Mucosa of stomach (tissue), 1 donor: Measurements from ENCODE around the gene SLC12A6.
"Not testable (repeated sequence)": the region's sequence is repeated elsewhere in the genome, so short reads cannot be mapped to it uniquely, and the experiment has no call there.

ENCODE experiments used
- H3K27me3 ChIP-seq: one replicate; pipeline ENCODE4 v1.7.0; 2013; ENCODE audit warnings: mild to moderate bottlenecking, low read length; ENCODE audit not compliant: control insufficient read depth, insufficient read depth
- H3K36me3 ChIP-seq: one replicate; pipeline ENCODE4 v1.7.0; 2013; ENCODE audit warnings: low read length; ENCODE audit not compliant: control insufficient read depth, insufficient read depth
- H3K4me1 ChIP-seq: one replicate; pipeline ENCODE4 v1.7.0; 2013; ENCODE audit warnings: mild to moderate bottlenecking, low read length; ENCODE audit not compliant: control insufficient read depth, insufficient read depth
- H3K4me3 ChIP-seq: one replicate; pipeline ENCODE4 v1.7.0; 2013; ENCODE audit warnings: low read length
- H3K9ac ChIP-seq: one replicate; pipeline ENCODE4 v1.7.0; 2013; ENCODE audit warnings: mild to moderate bottlenecking, low read length, moderate library complexity
- H3K9me3 ChIP-seq: one replicate; pipeline ENCODE4 v1.7.0; 2013; ENCODE audit warnings: mild to moderate bottlenecking, low read length, moderate library complexity; ENCODE audit not compliant: control insufficient read depth
- donor health status: Pancreatic carcinoma.

The SLC12A6 gene

GRCh38 chr15:34337557-34338306, at the start of gene SLC12A6:
Gene SLC12A6 (minus strand): TSS chr15:34337781. CDS start chr15:34336680, 1,101 bp downstream.
- peak within 1 kb of the TSS; percentile 79 for H3K4me3 ChIP-seq
- no peaks in the 10 kb centered on the region for H3K27me3 ChIP-seq
- H3K36me3 ChIP-seq, result no peaks in the 10 kb centered on the region
- H3K9ac ChIP-seq, result peak within 1 kb of the TSS; percentile 79
- H3K9me3 ChIP-seq, result no peaks in the 10 kb centered on the region
- peaks cover 9% of the 10 kb centered on the region for H3K4me1 ChIP-seq

- not testable (repeated sequence) for H3K9ac ChIP-seq, H3K27me3 ChIP-seq, H3K36me3 ChIP-seq, H3K9me3 ChIP-seq, H3K4me3 ChIP-seq, H3K4me1 ChIP-seq
Measured at GRCh38 chr15:34381829-34382521, 44.4 kb upstream of the SLC12A6 start.

- H3K27me3 ChIP-seq, H3K4me1 ChIP-seq, H3K9me3 ChIP-seq, H3K9ac ChIP-seq, H3K36me3 ChIP-seq, H3K4me3 ChIP-seq: not testable (repeated sequence)
Measured at GRCh38 chr15:34380491-34380890, 42.9 kb upstream of the SLC12A6 start.

- Histone ChIP-seq H3K4me3 (no peak overlapping the region), H3K4me1 (no peaks in the 10 kb centered on the region), H3K9me3 (no peaks in the 10 kb centered on the region), H3K27me3 (no peaks in the 10 kb centered on the region), H3K9ac (no peak overlapping the region), H3K36me3 (no peaks in the 10 kb centered on the region)
Measured at GRCh38 chr15:34376856-34377255, 39.3 kb upstream of the SLC12A6 start.

GRCh38 chr15:34375541-34375940, 38.0 kb upstream of the SLC12A6 start:
- not testable (repeated sequence) for H3K9me3 ChIP-seq, H3K9ac ChIP-seq, H3K27me3 ChIP-seq, H3K4me3 ChIP-seq, H3K36me3 ChIP-seq, H3K4me1 ChIP-seq

GRCh38 chr15:34374816-34375215, 37.2 kb upstream of the SLC12A6 start:
- no peaks in the 10 kb centered on the region for H3K36me3 ChIP-seq
- H3K4me1 ChIP-seq, result no peaks in the 10 kb centered on the region

GRCh38 chr15:34373951-34374350, 36.4 kb upstream of the SLC12A6 start:
- Histone ChIP-seq H3K27me3 (no peaks in the 10 kb centered on the region), H3K4me3 (no peak overlapping the region), H3K4me1 (no peaks in the 10 kb centered on the region), H3K36me3 (no peaks in the 10 kb centered on the region), H3K9ac (no peak overlapping the region), H3K9me3 (no peaks in the 10 kb centered on the region)

More at GRCh38 chr15:34374816-34375215, 37.2 kb upstream of the SLC12A6 start:
- Histone ChIP-seq H3K9me3 (no peaks in the 10 kb centered on the region), H3K4me3 (no peak overlapping the region), H3K9ac (no peak overlapping the region), H3K27me3 (no peaks in the 10 kb centered on the region)

- Histone ChIP-seq H3K4me1 (peaks cover 13% of the 10 kb centered on the region), H3K9me3 (no peaks in the 10 kb centered on the region), H3K9ac (no peak overlapping the region), H3K4me3 (no peak overlapping the region), H3K36me3 (no peaks in the 10 kb centered on the region), H3K27me3 (no peaks in the 10 kb centered on the region)
Measured at GRCh38 chr15:34370643-34371042, 33.1 kb upstream of the SLC12A6 start.

- Histone ChIP-seq H3K9me3 (no peaks in the 10 kb centered on the region), H3K27me3 (no peaks in the 10 kb centered on the region), H3K4me1 (peaks cover 19% of the 10 kb centered on the region), H3K36me3 (no peaks in the 10 kb centered on the region), H3K9ac (no peak overlapping the region), H3K4me3 (no peak overlapping the region)
Measured at GRCh38 chr15:34370129-34370528, 32.5 kb upstream of the SLC12A6 start.

GRCh38 chr15:34367101-34368081, 29.8 kb upstream of the SLC12A6 start, which contains the start of gene LPCAT4:
Gene LPCAT4 (minus strand): TSS chr15:34367196. CDS start chr15:34367100, 96 bp downstream.
- peak within 1 kb of the TSS; percentile 92 for H3K9ac ChIP-seq
- peaks cover 43% of the 10 kb centered on the region for H3K4me1 ChIP-seq
- no peaks in the 10 kb centered on the region for H3K9me3 ChIP-seq
- H3K36me3 ChIP-seq, result peaks cover 10% of the 10 kb centered on the region
- no peaks in the 10 kb centered on the region for H3K27me3 ChIP-seq
- H3K4me3 ChIP-seq, result peak within 1 kb of the TSS; percentile 91

- peaks cover 15% of the 10 kb centered on the region for H3K36me3 ChIP-seq
- no peaks in the 10 kb centered on the region for H3K27me3 ChIP-seq
- H3K4me3 ChIP-seq, result peak overlapping the region; percentile 91
- H3K4me1 ChIP-seq, result peaks cover 52% of the 10 kb centered on the region
- H3K9me3 ChIP-seq, result no peaks in the 10 kb centered on the region
- peak overlapping the region; percentile 83 for H3K9ac ChIP-seq
Measured at GRCh38 chr15:34366271-34367065, 28.9 kb upstream of the SLC12A6 start.
